ENCODE results near the gene IRX5.

The IRX5 gene

DNA sequence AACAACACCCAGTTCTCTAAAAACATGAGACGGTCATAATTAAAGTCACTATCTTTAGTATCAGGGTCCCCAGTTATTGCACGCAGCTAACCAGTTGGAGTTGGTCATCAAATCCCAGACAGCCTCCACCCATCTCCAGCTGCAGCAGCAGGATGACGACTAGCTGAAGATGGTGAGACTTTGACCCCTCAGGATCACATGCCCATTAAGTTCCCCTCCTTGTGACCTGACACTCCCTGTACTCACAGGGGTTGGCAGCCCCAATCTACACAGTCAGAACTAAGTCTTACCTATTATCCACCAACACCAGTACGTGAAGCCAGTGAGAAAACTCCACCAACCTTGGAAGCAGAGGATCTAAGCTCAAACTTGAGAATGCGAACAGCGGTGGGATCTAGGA is 37.7 kb upstream of the IRX5 start:
- TF ChIP-seq, protein P1, sequence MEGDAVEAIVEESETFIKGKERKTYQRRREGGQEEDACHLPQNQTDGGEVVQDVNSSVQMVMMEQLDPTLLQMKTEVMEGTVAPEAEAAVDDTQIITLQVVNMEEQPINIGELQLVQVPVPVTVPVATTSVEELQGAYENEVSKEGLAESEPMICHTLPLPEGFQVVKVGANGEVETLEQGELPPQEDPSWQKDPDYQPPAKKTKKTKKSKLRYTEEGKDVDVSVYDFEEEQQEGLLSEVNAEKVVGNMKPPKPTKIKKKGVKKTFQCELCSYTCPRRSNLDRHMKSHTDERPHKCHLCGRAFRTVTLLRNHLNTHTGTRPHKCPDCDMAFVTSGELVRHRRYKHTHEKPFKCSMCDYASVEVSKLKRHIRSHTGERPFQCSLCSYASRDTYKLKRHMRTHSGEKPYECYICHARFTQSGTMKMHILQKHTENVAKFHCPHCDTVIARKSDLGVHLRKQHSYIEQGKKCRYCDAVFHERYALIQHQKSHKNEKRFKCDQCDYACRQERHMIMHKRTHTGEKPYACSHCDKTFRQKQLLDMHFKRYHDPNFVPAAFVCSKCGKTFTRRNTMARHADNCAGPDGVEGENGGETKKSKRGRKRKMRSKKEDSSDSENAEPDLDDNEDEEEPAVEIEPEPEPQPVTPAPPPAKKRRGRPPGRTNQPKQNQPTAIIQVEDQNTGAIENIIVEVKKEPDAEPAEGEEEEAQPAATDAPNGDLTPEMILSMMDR (IDR thresholded peaks at IDR 0.05; ENCODE audit: control extremely low read depth, extremely low read depth, low read depth, missing control alignments): no peak
- no peak for DNase-seq (ENCODE audit: extremely low spot score)
- POLR2A ChIA-PET: no interaction called here
- CTCF ChIA-PET: no interaction called here

DNA sequence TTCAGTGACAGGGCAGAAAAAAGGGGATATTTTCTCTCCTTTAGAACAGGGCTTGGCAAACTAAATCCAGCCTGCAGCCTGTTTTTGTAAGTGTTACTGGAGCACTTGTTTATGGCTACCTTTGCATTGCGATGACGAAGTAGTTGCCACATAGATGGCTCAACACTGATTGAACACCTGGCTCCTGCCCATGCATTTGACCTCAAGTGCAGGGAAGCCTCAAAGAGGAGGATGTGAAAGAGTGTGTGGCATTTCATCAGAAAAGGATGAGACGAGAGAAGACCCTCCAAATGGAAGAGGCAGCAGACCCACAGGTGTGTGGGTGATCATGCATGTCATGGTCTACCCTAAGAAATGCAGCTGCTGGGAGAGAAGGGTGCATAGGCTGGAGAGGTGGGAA is 32.7 kb upstream of the IRX5 start:
- CTCF ChIA-PET: no interaction called here

DNA sequence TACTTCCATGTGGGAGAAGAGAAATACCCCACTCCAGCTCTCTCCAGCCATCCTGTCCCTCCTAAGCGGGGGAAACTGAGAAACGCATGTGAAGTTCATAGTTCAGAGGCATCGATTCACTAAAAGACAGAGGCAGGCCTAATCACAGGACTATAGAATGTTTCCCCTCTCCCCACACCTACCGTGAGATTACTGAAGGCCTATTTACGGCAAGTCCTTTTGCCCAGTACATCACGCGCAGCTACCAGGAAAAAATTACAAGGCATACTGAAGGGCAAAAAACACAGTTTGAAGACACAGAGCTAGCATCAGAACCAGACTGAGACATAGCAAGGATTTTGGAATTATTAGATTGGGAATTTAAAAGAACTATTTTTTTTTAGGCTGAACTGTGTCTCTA is 29.1 kb upstream of the IRX5 start:
- DNase-seq (ENCODE audit: extremely low spot score): no peak
- ChIA-PET CTCF (no interaction called here), POLR2A (no interaction called here)
- TF ChIP-seq, protein P1 (IDR thresholded peaks at IDR 0.05; ENCODE audit: control extremely low read depth, extremely low read depth, low read depth, missing control alignments): no peak

More for the DNA sequence above, 32.7 kb upstream of the IRX5 start:
- TF ChIP-seq, protein P1 (IDR thresholded peaks at IDR 0.05; ENCODE audit: control extremely low read depth, extremely low read depth, low read depth, missing control alignments): no peak
- POLR2A ChIA-PET: no interaction called here
- DNase-seq (ENCODE audit: extremely low spot score): no peak

DNA sequence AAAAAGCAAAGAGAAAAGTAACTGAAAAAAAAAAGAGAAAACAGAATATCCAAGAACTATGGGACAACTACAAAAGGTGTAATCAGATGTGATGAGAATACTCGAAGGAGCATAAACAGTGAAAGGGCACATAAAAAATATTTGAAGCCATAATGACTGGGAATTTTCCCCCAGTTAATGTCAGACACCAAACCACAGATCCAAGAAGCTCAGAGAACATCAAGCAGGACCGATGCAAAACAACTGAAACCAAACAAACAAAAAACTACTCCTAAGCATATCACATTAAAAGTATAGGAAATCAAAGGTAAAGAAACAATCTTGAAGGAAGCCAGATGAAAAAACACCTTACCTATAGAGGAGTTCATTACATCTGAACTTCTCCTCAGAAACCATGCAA is 27.6 kb upstream of the IRX5 start:
- TF ChIP-seq, protein P1 (IDR thresholded peaks at IDR 0.05; ENCODE audit: control extremely low read depth, extremely low read depth, low read depth, missing control alignments): no peak
- ChIA-PET POLR2A (no interaction called here), CTCF (no interaction called here)
- DNase-seq (ENCODE audit: extremely low spot score): no peak

DNA sequence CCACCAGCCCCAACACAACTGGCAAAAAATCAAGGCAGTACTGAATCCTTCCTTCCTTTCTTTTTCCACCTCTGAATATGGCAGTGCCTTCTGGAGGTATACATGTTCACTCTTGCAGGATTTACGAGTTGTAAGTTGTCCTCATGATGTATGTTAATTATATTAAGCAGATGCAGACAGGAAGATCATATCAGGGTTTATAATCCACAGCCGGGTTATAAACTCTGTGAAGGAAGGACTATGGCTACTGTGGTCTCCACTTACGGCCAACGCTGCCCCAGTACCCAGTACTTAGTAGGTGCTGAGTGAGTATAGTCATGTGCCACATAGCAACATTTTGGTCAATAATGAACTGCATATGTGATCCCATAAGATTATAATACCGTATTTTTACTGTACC is 19.6 kb upstream of the IRX5 start:
- TF ChIP-seq, protein P1 (IDR thresholded peaks at IDR 0.05; ENCODE audit: control extremely low read depth, extremely low read depth, low read depth, missing control alignments): no peak
- ChIA-PET POLR2A (no interaction called here), CTCF (no interaction called here)
- DNase-seq (ENCODE audit: extremely low spot score): no peak

DNA sequence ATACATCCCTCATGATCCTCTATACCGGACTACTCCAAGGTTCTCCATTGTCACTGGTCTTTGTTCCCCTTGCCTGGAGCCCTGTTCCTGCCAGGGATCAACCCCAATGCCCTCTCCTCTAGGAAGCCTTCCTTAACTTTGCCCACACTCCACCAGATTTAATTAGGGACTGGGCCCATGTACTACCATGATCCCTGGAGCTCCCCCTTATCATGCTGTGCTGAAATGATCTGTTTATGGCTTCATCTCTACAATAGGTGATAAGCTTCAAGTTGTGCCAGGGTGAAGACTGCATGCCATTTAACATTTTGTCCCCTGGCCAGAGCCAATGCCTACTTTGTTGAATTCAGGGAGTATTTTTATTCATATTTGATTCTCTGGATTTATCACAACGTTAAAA is 17.9 kb upstream of the IRX5 start:
- POLR2A ChIA-PET: no interaction called here
- no peak for DNase-seq (ENCODE audit: extremely low spot score)
- CTCF ChIA-PET: no interaction called here
- TF ChIP-seq, protein P1 (IDR thresholded peaks at IDR 0.05; ENCODE audit: control extremely low read depth, extremely low read depth, low read depth, missing control alignments): no peak

DNA sequence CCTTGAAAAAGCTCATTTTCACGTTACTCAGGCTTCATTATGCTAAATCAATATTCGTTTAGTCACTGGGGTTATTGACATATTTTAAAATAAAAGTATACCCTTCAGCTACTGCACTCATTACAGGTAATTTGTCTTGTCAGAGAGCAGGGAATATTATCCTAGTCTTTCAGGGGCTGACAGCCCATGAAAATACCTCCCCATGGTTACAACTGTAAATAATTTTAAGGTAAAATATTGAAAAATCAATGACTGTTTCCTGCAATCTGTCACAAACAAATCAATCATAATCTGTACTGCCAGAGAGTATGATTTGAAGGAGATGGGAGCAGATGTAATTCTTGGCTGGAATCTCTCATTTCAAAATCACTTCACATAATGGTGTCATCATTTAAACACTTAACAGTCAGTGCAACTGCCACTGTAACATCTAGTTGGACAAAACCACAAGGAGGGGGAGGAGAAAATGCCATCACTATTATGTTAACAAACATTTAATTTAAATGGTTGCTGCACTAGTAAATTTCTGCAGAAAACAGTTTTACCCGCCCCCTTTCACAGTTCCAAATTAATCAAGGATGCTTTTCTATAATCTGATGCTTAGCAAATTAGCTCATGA is 9.3 kb upstream of the IRX5 start:
- no peak for DNase-seq (ENCODE audit: extremely low spot score)
- TF ChIP-seq, protein P1 (IDR thresholded peaks at IDR 0.05; ENCODE audit: control extremely low read depth, extremely low read depth, low read depth, missing control alignments): no peak
- ChIA-PET POLR2A (no interaction called here), CTCF (interaction anchor here (0.7 kb wide), 1 partner anchor 16 kb away, joined by 3 read pairs; no protein-coding TSS in a partner anchor)
